ENCODE results near the gene MAST4. TPM values are rescaled to one million over a fixed set of nuclear protein-coding genes. Genes with fewer than 3 reads are reported as not detected.

The MAST4 gene
- polyA plus RNA-seq, 2 of the 4 experiments (the other 2 are of a cell fraction): 1.2 to 5.8 TPM

- H3K4me3 ChIP-seq: no peak overlapping the region
- no peak overlapping the region for H3K27ac ChIP-seq
- FAIRE-seq (no peak), DNase-seq (ENCODE audit: low read depth in 1 of 2, low spot score in 1 of 2) (no peak), ATAC-seq (no peak)
- no peak overlapping the region for H3K4me2 ChIP-seq
- ChIA-PET CTCF (no interaction called here), POLR2A (no interaction called here)
- H3K9me3 ChIP-seq: no peaks in the 10 kb centered on the region
- WGBS (ENCODE audit: missing lambda C conversion rate): 48% methylated on average over 2 of the region's 2 CpGs
- TF ChIP-seq PBX3 (IDR thresholded peaks at IDR 0.05) (no peak), RARB (CRISPR knock-in tag; IDR thresholded peaks at IDR 0.05) (no peak), CEBPB (IDR thresholded peaks at IDR 0.05) (no peak), KDM1A (IDR thresholded peaks at IDR 0.05; ENCODE audit: low read depth) (no peak), HMGXB4 (CRISPR knock-in tag; IDR thresholded peaks at IDR 0.05; ENCODE audit: borderline replicate concordance) (no peak), USF2 (IDR thresholded peaks at IDR 0.05) (no peak), NFE2L2 (conservative IDR thresholded peaks at IDR 0.05; ENCODE audit: low read length) (no peak), HDAC2 (IDR thresholded peaks at IDR 0.05) (no peak), HOXA7 (CRISPR knock-in tag; IDR thresholded peaks at IDR 0.05) (no peak), CHD2 (IDR thresholded peaks at IDR 0.05; ENCODE audit: low read length, partially characterized antibody) (no peak), ZC3H11A (IDR thresholded peaks at IDR 0.05) (no peak), ZFP36 (IDR thresholded peaks at IDR 0.05; ENCODE audit: borderline replicate concordance, partially characterized antibody) (no peak), EHMT2 (IDR thresholded peaks at IDR 0.05; ENCODE audit: low read depth) (no peak), MAZ (IDR thresholded peaks at IDR 0.05; ENCODE audit: borderline replicate concordance, low read depth, low read length) (no peak), REST (IDR thresholded peaks at IDR 0.05) (no peak), E2F6 (IDR thresholded peaks at IDR 0.05; ENCODE audit: borderline replicate concordance, low read depth) (no peak), EHF (CRISPR knock-in tag; IDR thresholded peaks at IDR 0.05) (no peak), RCOR1 (IDR thresholded peaks at IDR 0.05; ENCODE audit: low read depth, low read length) (no peak), ZSCAN20 (CRISPR knock-in tag; IDR thresholded peaks at IDR 0.05) (no peak), RNF2 (IDR thresholded peaks at IDR 0.05; ENCODE audit: borderline replicate concordance, low read depth) (no peak)
- H3K4me1 ChIP-seq: peaks cover 6% of the 10 kb centered on the region; the same call in 1 of the 3 replicates
Measured at GRCh38 chr5:67047616-67048015, 451.4 kb downstream of the MAST4 start.

Data from A549 (cell line).